ENCODE measurements around the gene TM2D3.

TM2D3 gene

DNA sequence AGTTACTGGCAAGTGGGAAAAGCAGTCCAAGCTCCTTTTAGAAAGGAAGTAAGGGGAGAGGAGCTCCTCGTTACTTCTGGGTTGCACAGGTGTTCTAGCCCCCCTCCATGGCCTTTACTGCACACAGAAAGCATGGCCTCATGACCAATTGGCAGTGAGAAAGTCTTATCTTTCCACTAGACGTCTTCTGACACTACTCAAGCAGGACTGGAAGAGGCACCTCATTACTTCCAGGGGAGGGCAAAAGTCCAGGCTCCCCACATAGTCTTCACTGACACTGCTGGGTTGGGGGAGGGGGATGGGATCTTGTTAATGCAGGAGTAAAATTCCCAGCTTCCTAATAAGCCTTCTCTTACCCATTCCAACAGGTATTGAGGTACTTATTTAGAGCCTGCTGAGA lies 27.6 kb upstream of the TM2D3 start:
- no peak overlapping the region for H2AFZ ChIP-seq (ENCODE audit: low read depth, low read length)
- no peak overlapping the region for H3K4me3 ChIP-seq (ENCODE audit: low read depth in 1 of 2, low read length in 2 of 2)
- ATAC-seq (ENCODE audit: insufficient read depth, low read depth) (no peak), DNase-seq (no peak)
- no peaks in the 10 kb centered on the region for H3K4me1 ChIP-seq (ENCODE audit: insufficient read depth, low read length)
- H3K9ac ChIP-seq (ENCODE audit: low read depth, low read length): no peak overlapping the region
- H3K79me2 ChIP-seq (ENCODE audit: insufficient read depth, low read length): no peaks in the 10 kb centered on the region
- no peak overlapping the region for H3K4me2 ChIP-seq (ENCODE audit: insufficient read depth, low read length)
- no peak overlapping the region for H3K27ac ChIP-seq (ENCODE audit: low read length)
- TF ChIP-seq EZH2 (IDR thresholded peaks at IDR 0.05; ENCODE audit: borderline replicate concordance, low read depth, low read length, severe bottlenecking) (no peak), CTCF (IDR thresholded peaks at IDR 0.05; ENCODE audit: borderline replicate concordance, extremely low read depth, low read length, poor library complexity, severe bottlenecking) (no peak)
- no peaks in the 10 kb centered on the region for H3K27me3 ChIP-seq (ENCODE audit: insufficient read depth, low read length, poor library complexity)
- H3K9me3 ChIP-seq (ENCODE audit: insufficient read depth, low read length, severe bottlenecking): no peaks in the 10 kb centered on the region
- no peaks in the 10 kb centered on the region for H4K20me1 ChIP-seq (ENCODE audit: insufficient read depth, low read length)
- H3K36me3 ChIP-seq (ENCODE audit: insufficient read depth, low read length): peaks cover 11% of the 10 kb centered on the region; the same call in 1 of the 2 replicates

GRCh38 chr15:101676921-101677329 lies 24.7 kb upstream of the TM2D3 start:
- DNase-seq (no peak), ATAC-seq (ENCODE audit: insufficient read depth, low read depth) (no peak)
- no peaks in the 10 kb centered on the region for H4K20me1 ChIP-seq (ENCODE audit: insufficient read depth, low read length)
- no peaks in the 10 kb centered on the region for H3K27me3 ChIP-seq (ENCODE audit: insufficient read depth, low read length, poor library complexity)
- H3K79me2 ChIP-seq (ENCODE audit: insufficient read depth, low read length): no peaks in the 10 kb centered on the region
- no peaks in the 10 kb centered on the region for H3K4me1 ChIP-seq (ENCODE audit: insufficient read depth, low read length)
- TF ChIP-seq CTCF (IDR thresholded peaks at IDR 0.05; ENCODE audit: borderline replicate concordance, extremely low read depth, low read length, poor library complexity, severe bottlenecking) (no peak), EZH2 (IDR thresholded peaks at IDR 0.05; ENCODE audit: borderline replicate concordance, low read depth, low read length, severe bottlenecking) (no peak)
- H2AFZ ChIP-seq (ENCODE audit: low read depth, low read length): no peak overlapping the region
- no peak overlapping the region for H3K4me3 ChIP-seq (ENCODE audit: low read depth in 1 of 2, low read length in 2 of 2)
- peaks cover 15% of the 10 kb centered on the region for H3K36me3 ChIP-seq (ENCODE audit: insufficient read depth, low read length)
- H3K9me3 ChIP-seq (ENCODE audit: insufficient read depth, low read length, severe bottlenecking): no peaks in the 10 kb centered on the region
- H3K27ac ChIP-seq (ENCODE audit: low read length): no peak overlapping the region
- H3K4me2 ChIP-seq (ENCODE audit: insufficient read depth, low read length): no peak overlapping the region
- no peak overlapping the region for H3K9ac ChIP-seq (ENCODE audit: low read depth, low read length)

GRCh38 chr15:101675796-101676582 lies 23.8 kb upstream of the TM2D3 start:
- no peak overlapping the region for H2AFZ ChIP-seq (ENCODE audit: low read depth, low read length)
- no peak for TF ChIP-seq CTCF (IDR thresholded peaks at IDR 0.05; ENCODE audit: borderline replicate concordance, extremely low read depth, low read length, poor library complexity, severe bottlenecking)
- no peak for TF ChIP-seq EZH2 (IDR thresholded peaks at IDR 0.05; ENCODE audit: borderline replicate concordance, low read depth, low read length, severe bottlenecking)
- H3K79me2 ChIP-seq (ENCODE audit: insufficient read depth, low read length): no peaks in the 10 kb centered on the region
- H3K4me3 ChIP-seq (ENCODE audit: low read depth in 1 of 2, low read length in 2 of 2): no peak overlapping the region
- H3K27ac ChIP-seq (ENCODE audit: low read length): no peak overlapping the region
- DNase-seq (no peak), ATAC-seq (ENCODE audit: insufficient read depth, low read depth) (no peak)
- peaks cover 12% of the 10 kb centered on the region for H3K36me3 ChIP-seq (ENCODE audit: insufficient read depth, low read length)
- no peak overlapping the region for H3K9ac ChIP-seq (ENCODE audit: low read depth, low read length)
- no peaks in the 10 kb centered on the region for H3K27me3 ChIP-seq (ENCODE audit: insufficient read depth, low read length, poor library complexity)
- H4K20me1 ChIP-seq (ENCODE audit: insufficient read depth, low read length): no peaks in the 10 kb centered on the region
- H3K4me2 ChIP-seq (ENCODE audit: insufficient read depth, low read length): no peak overlapping the region
- no peaks in the 10 kb centered on the region for H3K4me1 ChIP-seq (ENCODE audit: insufficient read depth, low read length)
- no peaks in the 10 kb centered on the region for H3K9me3 ChIP-seq (ENCODE audit: insufficient read depth, low read length, severe bottlenecking)

All from DND-41 (cell line).